Stimulated activated CD8-positive, alpha-beta memory T cell treated with anti-CD3 and anti-CD28 coated beads, Interleukin-15, amount 100 ng/mL, for 1 hour (primary cell): ENCODE measurements around the gene PLD4.
"Not testable (repeated sequence)": the region's sequence is repeated elsewhere in the genome, so short reads cannot be mapped to it uniquely, and the experiment has no call there.

Source experiments
- DNase-seq: peaks from one replicate; pipeline ENCODE4 v3.0.0-alpha.2; 2020; ENCODE audit warnings: low read depth

Gene PLD4

GRCh38 chr14:104898870-104899510 lies 25.7 kb upstream of the PLD4 start:
- no peak for DNase-seq

GRCh38 chr14:104899781-104900180 lies 24.9 kb upstream of the PLD4 start:
- no peak for DNase-seq

- DNase-seq, result no peak
Observed at GRCh38 chr14:104900639-104901512, 23.8 kb upstream of the PLD4 start.

- DNase-seq, result no peak
Observed at GRCh38 chr14:104903990-104904389, 20.7 kb upstream of the PLD4 start.

GRCh38 chr14:104904650-104905578 lies 19.8 kb upstream of the PLD4 start:
- DNase-seq, result not testable (repeated sequence)

- DNase-seq, result not testable (repeated sequence)
Observed at GRCh38 chr14:104905579-104905933, 19.1 kb upstream of the PLD4 start.

GRCh38 chr14:104908303-104908702 lies 16.4 kb upstream of the PLD4 start:
- no peak for DNase-seq

- no peak for DNase-seq
Observed at GRCh38 chr14:104912053-104912452, 12.6 kb upstream of the PLD4 start.

GRCh38 chr14:104913435-104913834 lies 11.2 kb upstream of the PLD4 start:
- DNase-seq, result no peak

- no peak for DNase-seq
Observed at GRCh38 chr14:104917116-104917515, 7.6 kb upstream of the PLD4 start.

- DNase-seq, result no peak
Observed at GRCh38 chr14:104917993-104918392, 6.7 kb upstream of the PLD4 start.

- not testable (repeated sequence) for DNase-seq
Observed at GRCh38 chr14:104919152-104919992, 5.3 kb upstream of the PLD4 start.

- DNase-seq, result no peak
Observed at GRCh38 chr14:104919993-104920315, 4.7 kb upstream of the PLD4 start.

- no peak for DNase-seq
Observed at GRCh38 chr14:104923640-104924420, 849 bp upstream of the PLD4 start.

- DNase-seq, result no peak
Observed at GRCh38 chr14:104925214-104925854, 655 bp downstream of the PLD4 start.

GRCh38 chr14:104925855-104926609 lies 1.4 kb downstream of the PLD4 start:
- no peak for DNase-seq

GRCh38 chr14:104926619-104927431 lies 2.1 kb downstream of the PLD4 start:
- no peak for DNase-seq

GRCh38 chr14:104927432-104927816 lies 2.7 kb downstream of the PLD4 start:
- no peak for DNase-seq

- DNase-seq, result no peak
Observed at GRCh38 chr14:104927901-104928300, 3.2 kb downstream of the PLD4 start.
